GM20000 (cell line): ENCODE results near the gene OLFML3.

Experiments used
- DNase-seq: peaks from one replicate; pipeline ENCODE4 v3.0.0; 2012; ENCODE audit warnings: low spot score
- CTCF ChIP-seq: IDR thresholded peaks from 2 replicates; pipeline ENCODE4 v1.5.1; 2012; ENCODE audit warnings: mild to moderate bottlenecking, control low read depth; ENCODE audit errors: extremely low read depth, missing control alignments

Gene OLFML3

DNA sequence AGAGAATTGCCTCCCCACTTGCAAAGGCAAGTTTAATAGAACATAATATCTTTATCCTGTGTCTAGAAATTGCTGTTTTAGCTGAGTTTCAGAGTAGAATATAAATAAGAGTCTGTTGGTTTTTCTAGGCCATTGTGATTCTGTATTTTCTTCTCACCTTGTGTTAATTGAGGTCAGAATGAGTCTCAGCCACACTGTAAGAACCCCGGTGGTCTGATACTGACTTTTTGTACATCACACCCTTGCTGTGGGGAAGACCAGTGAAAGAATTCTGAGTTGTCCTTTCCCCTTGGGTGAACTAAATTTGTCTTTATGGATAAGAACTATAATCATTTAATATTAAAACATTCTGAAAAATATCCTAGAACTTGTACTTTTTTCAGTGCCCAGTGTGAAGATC, 43.3 kb upstream of the OLFML3 start:
- no peak for TF ChIP-seq CTCF

DNA sequence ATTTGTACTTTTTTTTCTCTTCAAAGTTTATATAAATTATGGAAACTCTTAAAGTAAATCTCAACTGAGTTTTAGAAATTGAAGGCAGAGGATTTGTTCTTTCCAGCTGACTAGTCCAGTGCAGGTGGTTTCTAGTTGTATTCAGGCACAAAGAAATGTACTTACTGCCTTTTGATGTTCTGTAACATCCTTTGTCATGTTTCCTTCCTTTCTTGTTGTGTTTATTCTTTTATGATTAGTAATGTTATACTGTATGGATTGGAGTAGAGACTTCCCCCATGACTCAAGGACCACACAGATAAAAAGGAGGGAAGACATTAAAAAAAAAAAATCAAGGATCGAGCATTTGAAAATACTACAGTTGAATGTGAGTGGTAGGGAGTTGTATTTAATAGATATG, 42.1 kb upstream of the OLFML3 start:
- no peak for DNase-seq
- no peak for TF ChIP-seq CTCF

More for the DNA sequence above, 43.3 kb upstream of the OLFML3 start:
- DNase-seq: no peak

DNA sequence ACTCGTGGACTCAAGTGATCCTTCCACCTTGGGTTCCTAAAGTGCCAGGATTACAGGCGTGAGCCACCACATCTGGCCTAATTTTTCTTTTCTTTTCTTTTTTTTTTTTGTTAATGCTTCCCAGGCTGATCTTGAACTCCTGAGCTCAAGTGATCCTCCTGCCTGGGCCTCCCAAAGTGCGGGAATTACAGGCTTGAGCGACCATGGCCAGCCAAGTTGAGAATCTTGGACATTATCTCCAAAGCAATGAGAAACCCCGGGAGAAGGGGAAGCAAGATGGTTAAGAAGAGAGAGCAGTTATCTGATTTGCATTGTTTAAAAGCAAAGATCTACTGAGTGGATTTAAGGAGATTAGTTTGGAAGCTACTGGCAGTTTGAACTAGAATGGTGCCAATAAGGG, 41.1 kb upstream of the OLFML3 start:
- TF ChIP-seq CTCF: no peak
- no peak for DNase-seq

GRCh38 chr1:113940365-113941244, 38.7 kb upstream of the OLFML3 start:
- peak; percentile 25 for DNase-seq
- TF ChIP-seq CTCF: no peak

DNA sequence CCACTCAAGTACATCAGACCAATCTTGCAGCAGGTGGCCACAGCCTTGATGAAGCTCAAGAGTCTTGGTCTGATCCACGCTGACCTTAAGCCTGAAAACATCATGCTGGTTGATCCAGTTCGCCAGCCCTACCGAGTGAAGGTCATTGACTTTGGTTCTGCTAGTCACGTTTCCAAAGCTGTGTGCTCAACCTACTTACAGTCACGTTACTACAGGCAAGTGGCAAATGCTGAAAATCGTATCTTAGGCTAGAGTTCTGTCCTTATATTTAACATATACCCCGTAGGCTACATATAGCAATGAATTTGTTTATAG, 38.1 kb upstream of the OLFML3 start:
- DNase-seq: no peak
- TF ChIP-seq CTCF: no peak

DNA sequence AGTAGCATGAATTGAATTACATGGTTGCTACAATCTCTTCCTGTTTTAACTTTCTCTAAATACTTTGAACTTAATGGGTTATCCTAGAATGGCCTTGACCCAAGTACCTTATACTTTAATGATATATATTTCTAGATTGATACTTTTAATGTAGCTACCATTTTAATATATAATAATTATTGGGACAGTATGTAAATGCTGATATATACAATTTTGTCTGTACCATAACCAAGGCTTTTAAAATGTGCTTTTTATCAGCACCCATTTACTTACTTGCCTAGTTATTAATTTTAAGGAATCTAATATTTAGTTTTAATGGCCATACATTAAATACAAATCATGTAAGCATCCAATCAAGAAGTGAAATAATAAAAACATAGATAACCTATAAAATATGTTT, 36.7 kb upstream of the OLFML3 start:
- DNase-seq: no peak
- no peak for TF ChIP-seq CTCF

GRCh38 chr1:113943028-113943811, 36.1 kb upstream of the OLFML3 start:
- no peak for TF ChIP-seq CTCF

More at GRCh38 chr1:113943028-113943811, 36.1 kb upstream of the OLFML3 start:
- DNase-seq: no peak
